GM12878 (cell line): ENCODE results near the gene ADA. TPM values are rescaled to one million over a fixed set of nuclear protein-coding genes. Genes with fewer than 3 reads are reported as not detected.

Experiments
- ATAC-seq: fragments of 200-7000 bp; cut with Tn5 transposase; 3 replicates; pipeline ENCODE4 v1.9.1; 2020; ENCODE audit warnings: mild to moderate bottlenecking, moderate library complexity
- BruUV-seq: library from RNA; stranded (reverse); fragments of 400-500 nt; replicated peaks from 2 replicates; lab custom pipeline; 2021; lab: Mats Ljungman, UMichigan
- CTCF ChIA-PET: fragments of 300-600 bp; sonication (Branson Sonifier 250); formaldehyde crosslinking; extraction: SDS; loops from one replicate; lab custom pipeline; 2021; ENCODE audit warnings: inconsistent platforms; lab: Yijun Ruan, JAX
- POLR2A ChIA-PET: fragments of 350-600 bp; formaldehyde crosslinking; extraction: SDS; loops from one replicate; lab custom pipeline; 2021; ENCODE audit warnings: inconsistent platforms; lab: Charles Lee
- RAD21 ChIA-PET: fragments of 300-600 bp; sonication (Branson Sonifier 250); formaldehyde crosslinking; loops from one replicate; lab custom pipeline; 2023; ENCODE audit warnings: antibody characterized with exemption; ENCODE audit not compliant: unreplicated experiment; lab: Charles Lee
- SMC1A ChIA-PET: fragments of 300-600 bp; sonication (Branson Sonifier 250); formaldehyde crosslinking; loops from one replicate; lab custom pipeline; 2023; ENCODE audit not compliant: unreplicated experiment, uncharacterized antibody; lab: Charles Lee
- DNase-seq: peaks from one replicate; pipeline ENCODE4 v3.0.0-alpha.2; 2011; ENCODE audit warnings: low read depth, low spot score
- FAIRE-seq: peaks from 3 replicates; lab custom pipeline; 2011; peaks lifted over from hg19 to GRCh38; lab: Jason Lieb, UNC
- H2AFZ ChIP-seq: 2 replicates; pipeline ENCODE4 v1.6.0; 2011; ENCODE audit warnings: low read depth, low read length, control low read depth; ENCODE audit not compliant: control insufficient read depth
- H3K27ac ChIP-seq: 2 replicates; pipeline ENCODE4 v1.5.1; 2011; ENCODE audit warnings: control low read depth; ENCODE audit not compliant: control insufficient read depth, insufficient read depth
- H3K27me3 ChIP-seq, 2 experiments: replicated peaks in 1 of 2; 2 replicates each; pipeline versions ENCODE4 v1.6.0 to v1.6.1; 2011; ENCODE audit warnings: low read length in 1 of 2; ENCODE audit not compliant: control insufficient read depth in 2 of 2, insufficient read depth in 2 of 2
- H3K36me3 ChIP-seq, 2 experiments: 2 replicates each; pipeline ENCODE4 v1.5.1; 2011; ENCODE audit warnings: low read length in 1 of 2; ENCODE audit not compliant: control insufficient read depth in 2 of 2, insufficient read depth in 2 of 2
- H3K4me1 ChIP-seq: 2 replicates; pipeline ENCODE4 v1.6.1; 2011; ENCODE audit warnings: mild to moderate bottlenecking, low read length, moderate library complexity, mixed read lengths; ENCODE audit not compliant: control insufficient read depth, insufficient read depth
- H3K4me2 ChIP-seq: 2 replicates; pipeline ENCODE4 v1.6.0; 2011; ENCODE audit warnings: control low read depth; ENCODE audit not compliant: control insufficient read depth, insufficient read depth
- H3K4me3 ChIP-seq: fragments of 200-600 bp; sonication (generic); 2 replicates; pipeline ENCODE4 v1.5.1; 2016
- H3K79me2 ChIP-seq: 2 replicates; pipeline ENCODE4 v1.6.0; 2011; ENCODE audit warnings: low read length; ENCODE audit not compliant: control insufficient read depth, insufficient read depth
- H3K9ac ChIP-seq: 2 replicates; pipeline ENCODE4 v1.8.0; 2011; ENCODE audit warnings: low read length, control low read depth, mixed read lengths; ENCODE audit not compliant: control insufficient read depth, insufficient read depth
- H3K9me3 ChIP-seq: replicated peaks from 3 replicates; pipeline ENCODE4 v1.5.1; 2011; ENCODE audit warnings: mild to moderate bottlenecking, low read length; ENCODE audit not compliant: control insufficient read depth, insufficient read depth
- H4K20me1 ChIP-seq: 2 replicates; pipeline ENCODE4 v1.6.0; 2011; ENCODE audit not compliant: control insufficient read depth, insufficient read depth
- BRCA1 ChIP-seq: IDR thresholded peaks from 2 replicates; pipeline ENCODE4 v1.6.1; 2011; ENCODE audit warnings: low read depth, low read length, improper control_type of control experiment
- PAX8 ChIP-seq: fragments of 450-650 bp; IDR thresholded peaks from 2 replicates; pipeline ENCODE4 v1.6.1; 2017; ENCODE audit warnings: mild to moderate bottlenecking, moderate library complexity
- PKNOX1 ChIP-seq: fragments of 450-650 bp; IDR thresholded peaks from 2 replicates; pipeline ENCODE4 v1.6.1; 2016; ENCODE audit warnings: mild to moderate bottlenecking
- RCOR1 ChIP-seq: conservative IDR thresholded peaks from 2 replicates; pipeline ENCODE4 v1.6.1; 2012; ENCODE audit warnings: low read depth, low read length, improper control_type of control experiment
- RFX5 ChIP-seq: IDR thresholded peaks from 2 replicates; pipeline ENCODE4 v1.6.1; 2011; ENCODE audit warnings: low read depth, low read length, improper control_type of control experiment
- SMAD1 ChIP-seq: fragments of 450-650 bp; IDR thresholded peaks from 2 replicates; pipeline ENCODE4 v1.6.1; 2018; ENCODE audit warnings: mild to moderate bottlenecking, low read depth; ENCODE audit not compliant: partially characterized antibody
- SMARCA5 ChIP-seq: fragments of 450-650 bp; IDR thresholded peaks from 2 replicates; pipeline ENCODE4 v1.6.1; 2017; ENCODE audit warnings: mild to moderate bottlenecking
- TAF1 ChIP-seq: IDR thresholded peaks from 2 replicates; pipeline ENCODE4 v1.6.1; 2011; ENCODE audit warnings: mild to moderate bottlenecking, low read depth, low read length, borderline replicate concordance
- WGBS: methylation state at CpG from one replicate; pipeline ENCODE4 v1.1.6; 2016; ENCODE audit warnings: low lambda C conversion rate; ENCODE audit not compliant: insufficient replicate concordance, insufficient coverage; ENCODE audit errors: missing lambda C conversion rate; 5-methylcytosine and 5-hydroxymethylcytosine counted together
- in situ Hi-C: fragments of 300-500 bp; cut with MboI; formaldehyde crosslinking; loops from 9 replicates; pipeline ENCODE4 v1.14.3; 2018; ENCODE audit warnings: mixed read lengths
- intact Hi-C: fragments of 100-400 bp; cut with micrococcal nuclease; formaldehyde crosslinking; loops from one replicate; pipeline ENCODE4 v1.14.2; 2022; ENCODE audit not compliant: unreplicated experiment
- polyA plus RNA-seq, 11 experiments: library from polyadenylated mRNA; depleted of rRNA in 4 of 11; unstranded in 6 of 11; stranded (reverse) in 5 of 11; fragments of >200 nt; fragmentation: Nextera tagmentation in 4 of 11; fragmentation: Illumina TruSeq in 1 of 11; extraction: Ambion mirVana in 4 of 11; extraction: Trizol in 1 of 11; gene quantifications; 1 replicate in 1 of 11; 2 replicates in 10 of 11; pipeline versions ENCODE4 v1.2.1 to v1.2.3, GENCODE V29; 2011 to 2016; ENCODE audit warnings: inconsistent platforms in 2 of 11, missing spikeins in 2 of 11, low read depth in 1 of 11
- total RNA-seq, 4 experiments: library from RNA; depleted of rRNA in 3 of 4; stranded (reverse); fragments of >200 nt in 3 of 4; fragmentation: Illumina TruSeq in 1 of 4; extraction: Trizol in 1 of 4; gene quantifications; 2 replicates each; pipeline versions ENCODE4 v1.2.1 to v1.2.3, GENCODE V29; 2013 to 2021

Gene ADA
- total and polyA plus RNA-seq, 10 of the 15 experiments (the other 5 are each of a cell fraction or from before 2014, with no cell fraction given) = 40.9 to 217 (median 90.8) TPM

GRCh38 chr20:44637042-44637441 lies 14.5 kb downstream of the ADA start:
- no peaks in the 10 kb centered on the region for H4K20me1 ChIP-seq
- no TSS peak for BruUV-seq
- peaks cover 4 to 19% of the 10 kb centered on the region in 2 experiments for H3K36me3 ChIP-seq
- H3K9ac ChIP-seq = no peak overlapping the region
- ChIA-PET SMC1A (interaction anchor here (1.2 to 8.1 kb wide), 3 partner anchors 13 to 46 kb away, joined by 3 to 46 read pairs (median 6); no protein-coding TSS in a partner anchor), CTCF (interaction anchor here (0.8 to 1.6 kb wide), 3 partner anchors 27 to 90 kb away, joined by 3 to 5 read pairs (median 3); no protein-coding TSS in a partner anchor), RAD21 (interaction anchor here (0.9 to 1.2 kb wide), 3 partner anchors 13 to 46 kb away, joined by 3 to 4 read pairs (median 3); no protein-coding TSS in a partner anchor), POLR2A (interaction anchor here (0.5 to 0.9 kb wide), 2 partner anchors 28 to 73 kb away, joined by 4 to 5 read pairs; no protein-coding TSS in a partner anchor)
- FAIRE-seq (no peak), DNase-seq (no peak)
- H3K27ac ChIP-seq = no peak overlapping the region
- no peak overlapping the region for H2AFZ ChIP-seq
- 97% methylated on average over 5 of the region's 5 CpGs for WGBS
- in situ Hi-C loops = no loop called here
- H3K4me1 ChIP-seq = peaks cover 15% of the 10 kb centered on the region
- H3K27me3 ChIP-seq = no peaks in the 10 kb centered on the region
- peaks cover 3% of the 10 kb centered on the region; the same call in 2 of the 3 replicates for H3K9me3 ChIP-seq
- H3K4me3 ChIP-seq = no peak overlapping the region
- intact Hi-C loops = no loop called here
- H3K4me2 ChIP-seq = no peak overlapping the region
- H3K79me2 ChIP-seq = peaks cover 13% of the 10 kb centered on the region
- TF ChIP-seq SMAD1 (no peak), RFX5 (no peak), SMARCA5 (no peak), TAF1 (no peak), PKNOX1 (no peak), PAX8 (no peak), BRCA1 (no peak), RCOR1 (no peak)
- TF ChIP-seq, all 136 proteins: peak for 0
- ATAC-seq = no peak
